GM21529 (cell line): ENCODE results near the gene CCT2.
A peak's percentile ranks its signal among the peaks of the same experiment; 100 is the strongest.

Source experiments
- ATAC-seq: cut with Tn5 transposase; IDR thresholded peaks from one replicate; pipeline ENCODE4 v1.9.1; 2021; ENCODE audit not compliant: unreplicated experiment

The CCT2 gene

DNA sequence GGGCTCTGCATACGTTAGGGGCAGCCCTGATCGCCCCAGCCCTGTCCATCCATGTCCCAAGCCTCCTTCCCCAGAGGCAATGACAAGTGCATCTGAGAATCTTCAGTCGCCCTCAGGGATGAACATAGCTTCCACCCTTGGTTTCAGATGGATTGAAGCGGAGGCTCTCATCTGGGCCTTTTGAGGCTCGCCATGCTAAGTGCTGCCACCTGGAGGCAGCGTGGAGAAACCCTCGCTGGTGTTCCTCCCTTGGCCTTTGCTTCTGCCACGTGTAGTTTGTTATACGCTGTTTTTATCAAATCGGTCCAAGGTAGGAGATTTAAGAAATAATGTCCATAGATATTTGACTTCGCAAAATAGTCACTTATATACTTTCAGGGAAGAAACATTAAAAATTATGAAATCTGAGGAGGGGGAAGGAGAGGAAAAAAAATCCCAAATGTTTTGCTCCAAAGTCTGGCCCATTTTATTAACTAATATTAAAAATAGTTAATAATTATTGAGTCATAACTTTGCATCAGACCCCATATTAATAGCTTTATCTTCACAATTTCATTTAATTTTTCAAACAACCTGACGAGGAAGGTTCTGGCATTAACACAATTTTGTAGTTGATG is 54.2 kb downstream of the CCT2 start:
- peak; percentile 91 for ATAC-seq

- ATAC-seq = no peak
Measured at GRCh38 chr12:69641546-69641945, 56.3 kb downstream of the CCT2 start.

DNA sequence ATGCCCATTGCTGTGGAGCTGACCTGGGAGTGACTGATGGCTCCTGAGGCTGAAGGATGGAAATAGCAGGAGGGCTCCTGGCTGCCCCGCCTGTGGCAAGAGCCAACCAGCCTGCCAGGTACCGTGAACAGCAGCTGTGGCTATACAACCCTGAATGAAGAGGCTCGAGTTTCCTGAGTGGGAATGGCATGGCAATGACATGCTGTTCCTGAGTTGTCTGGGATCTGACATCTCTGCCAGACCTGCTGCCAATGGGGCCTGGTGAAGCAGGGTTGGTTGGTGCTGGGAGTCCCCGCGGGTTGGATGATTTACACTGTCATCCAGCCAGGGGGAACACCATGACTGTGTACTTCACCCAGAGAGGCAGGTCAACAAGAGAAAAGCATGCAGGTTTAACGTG is 57.3 kb downstream of the CCT2 start:
- no peak for ATAC-seq

DNA sequence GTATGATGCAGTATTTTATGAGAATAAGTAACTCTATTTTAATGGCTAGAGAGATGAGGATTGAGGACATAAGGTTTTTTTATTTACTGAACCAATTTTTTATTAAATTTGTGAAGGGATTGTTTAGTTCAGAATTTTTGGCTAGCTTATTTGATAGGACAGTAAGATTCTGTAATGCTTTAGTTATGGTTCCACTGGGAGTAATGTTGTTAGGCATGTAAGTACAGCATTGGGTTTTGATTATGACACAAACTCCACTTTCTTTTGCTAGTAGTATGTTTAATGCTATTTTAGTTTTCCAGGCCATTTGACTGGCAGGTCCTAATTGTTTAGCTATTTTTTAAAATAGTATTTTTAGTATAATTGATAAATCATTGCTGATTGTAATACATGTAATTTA is 59.3 kb downstream of the CCT2 start:
- no peak for ATAC-seq

- no peak for ATAC-seq
Measured at GRCh38 chr12:69645031-69645430, 59.8 kb downstream of the CCT2 start.

DNA sequence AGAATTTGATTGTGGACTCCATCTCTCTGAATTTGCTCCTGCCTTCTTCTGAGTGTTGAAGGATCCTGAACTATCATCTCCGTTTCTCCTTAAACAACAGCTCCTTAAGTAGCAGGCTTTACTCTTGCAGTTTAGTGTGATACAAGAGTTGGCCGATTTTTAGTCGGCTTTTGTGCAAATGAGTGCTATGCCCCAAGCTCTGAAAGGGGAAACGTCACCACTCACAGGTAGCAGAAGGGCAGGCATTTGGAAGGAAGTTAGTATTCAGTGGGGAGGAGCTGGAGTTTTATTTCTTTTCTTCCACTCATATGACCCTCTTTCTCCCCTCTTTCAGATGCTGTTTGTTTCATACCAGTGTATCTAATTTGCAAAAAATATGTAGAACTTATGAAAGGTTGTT is 61.9 kb downstream of the CCT2 start:
- ATAC-seq = peak; percentile 51

DNA sequence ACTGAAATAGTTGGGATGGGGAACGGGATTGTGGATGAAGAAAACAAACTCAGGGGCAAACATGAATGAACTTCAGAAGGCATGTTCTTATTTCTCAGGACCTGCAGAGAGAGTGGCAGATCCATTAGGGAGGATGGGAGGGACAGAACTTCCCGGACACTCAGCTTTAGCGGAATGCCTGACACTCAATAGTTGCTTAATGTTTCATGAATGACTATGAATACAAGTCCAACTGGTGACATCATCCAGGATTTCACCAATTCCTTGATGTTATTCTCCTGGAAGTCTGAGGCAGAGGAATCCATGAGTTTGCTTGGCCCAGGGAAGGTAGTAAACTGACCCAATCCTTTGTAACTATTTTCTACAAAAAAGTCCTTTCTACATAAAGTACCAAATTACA is 63.2 kb downstream of the CCT2 start:
- no peak for ATAC-seq

- ATAC-seq = no peak
Measured at GRCh38 chr12:69649529-69649928, 64.3 kb downstream of the CCT2 start.
